Endothelial cell (in vitro differentiated cells): ENCODE results near the gene ZNF155. TPM values are rescaled to one million over a fixed set of nuclear protein-coding genes. Genes with fewer than 3 reads are reported as not detected.

Experiments
- DNase-seq: peaks from one replicate; pipeline ENCODE4 v3.0.0; 2021; ENCODE audit warnings: low spot score
- H3K27ac Mint-ChIP-seq: one replicate; pipeline ENCODE4 v1.8.0; 2021; ENCODE audit warnings: mixed read lengths, inconsistent platforms; ENCODE audit not compliant: unreplicated experiment
- H3K27me3 Mint-ChIP-seq: one replicate; pipeline ENCODE4 v1.8.0; 2021; ENCODE audit warnings: mild to moderate bottlenecking, moderate library complexity, mixed read lengths, inconsistent platforms; ENCODE audit not compliant: unreplicated experiment
- H3K36me3 Mint-ChIP-seq: one replicate; pipeline ENCODE4 v1.8.0; 2021; ENCODE audit warnings: mild to moderate bottlenecking, low read depth, mixed read lengths, inconsistent platforms; ENCODE audit not compliant: unreplicated experiment
- H3K4me1 Mint-ChIP-seq: one replicate; pipeline ENCODE4 v1.8.0; 2021; ENCODE audit warnings: mild to moderate bottlenecking, mixed read lengths, inconsistent platforms; ENCODE audit not compliant: unreplicated experiment
- H3K4me3 Mint-ChIP-seq: one replicate; pipeline ENCODE4 v1.8.0; 2021; ENCODE audit warnings: mild to moderate bottlenecking, mixed read lengths, inconsistent platforms; ENCODE audit not compliant: unreplicated experiment
- H3K9me3 Mint-ChIP-seq: one replicate; pipeline ENCODE4 v1.8.0; 2021; ENCODE audit warnings: mixed read lengths, inconsistent platforms; ENCODE audit not compliant: unreplicated experiment
- CTCF ChIP-seq: fragments of 200-600 bp; sonication (generic); IDR thresholded peaks from one replicate; pipeline ENCODE4 v1.5.0; 2021; ENCODE audit warnings: antibody characterized with exemption; ENCODE audit not compliant: unreplicated experiment
- total RNA-seq: library from RNA; stranded (reverse); fragmentation: NEBNext Ultra II Directional; extraction: Animal tissue kit (Norgen Biotek cat#: 25700); gene quantifications from one replicate; pipeline ENCODE4 v1.2.1, GENCODE V29; 2021; ENCODE audit not compliant: unreplicated experiment

The ZNF155 gene
- total RNA-seq, 1 donor from 2014 or later = 10.9 TPM

GRCh38 chr19:44021221-44021620 lies 37.2 kb downstream of the ZNF155 start:
- Mint-ChIP-seq H3K36me3 (peaks cover 4% of the 10 kb centered on the region), H3K27ac (no peak overlapping the region), H3K4me3 (no peak overlapping the region), H3K4me1 (peaks cover 9% of the 10 kb centered on the region), H3K9me3 (no peaks in the 10 kb centered on the region), H3K27me3 (peaks cover 2% of the 10 kb centered on the region)
- TF ChIP-seq CTCF = no peak
- no peak for DNase-seq

- H3K27me3 Mint-ChIP-seq = no peaks in the 10 kb centered on the region
- H3K27ac Mint-ChIP-seq = peak overlapping the region; percentile 93
- H3K4me3 Mint-ChIP-seq = peak overlapping the region; percentile 99
- DNase-seq = no peak
- peaks cover 32% of the 10 kb centered on the region for H3K36me3 Mint-ChIP-seq
- no peaks in the 10 kb centered on the region for H3K9me3 Mint-ChIP-seq
- no peak for TF ChIP-seq CTCF
- H3K4me1 Mint-ChIP-seq = peaks cover 9% of the 10 kb centered on the region
Observed at GRCh38 chr19:44024900-44025216, 40.9 kb downstream of the ZNF155 start.

- no peaks in the 10 kb centered on the region for H3K27me3 Mint-ChIP-seq
- no peaks in the 10 kb centered on the region for H3K9me3 Mint-ChIP-seq
- H3K36me3 Mint-ChIP-seq = peaks cover 37% of the 10 kb centered on the region
- H3K4me3 Mint-ChIP-seq = peak within 1 kb of the TSS; percentile 99
- peak within 1 kb of the TSS; percentile 93 for H3K27ac Mint-ChIP-seq
- TF ChIP-seq CTCF = no peak
- peaks cover 9% of the 10 kb centered on the region for H3K4me1 Mint-ChIP-seq
- peak; percentile 55 for DNase-seq
Observed at GRCh38 chr19:44025217-44025936, 41.4 kb downstream of the ZNF155 start, which contains the start of gene ZNF222. ZNF222 (plus strand) TSS chr19:44025379; CDS start chr19:44025437, 58 bp downstream.

GRCh38 chr19:44026622-44027021 lies 42.6 kb downstream of the ZNF155 start:
- TF ChIP-seq CTCF = no peak
- no peak for DNase-seq
- no peak overlapping the region for H3K27ac Mint-ChIP-seq
- no peaks in the 10 kb centered on the region for H3K27me3 Mint-ChIP-seq
- H3K9me3 Mint-ChIP-seq = peaks cover 2% of the 10 kb centered on the region
- H3K4me1 Mint-ChIP-seq = peaks cover 9% of the 10 kb centered on the region
- H3K4me3 Mint-ChIP-seq = no peak overlapping the region
- peaks cover 50% of the 10 kb centered on the region for H3K36me3 Mint-ChIP-seq

GRCh38 chr19:44032001-44032610 lies 48.1 kb downstream of the ZNF155 start:
- Mint-ChIP-seq H3K4me1 (no peaks in the 10 kb centered on the region), H3K9me3 (peaks cover 33% of the 10 kb centered on the region), H3K36me3 (peaks cover 82% of the 10 kb centered on the region), H3K27ac (no peak overlapping the region), H3K4me3 (peak overlapping the region; percentile 84), H3K27me3 (peaks cover 1% of the 10 kb centered on the region)
- DNase-seq = no peak
- TF ChIP-seq CTCF = no peak
